Activated naive CD8-positive, alpha-beta T cell treated with anti-CD3 and anti-CD28 coated beads, Interleukin-2, amount 50 U/mL, for 16 hours (primary cell): ENCODE measurements around the gene ADCY9.

Source experiments
- DNase-seq: peaks from one replicate; pipeline ENCODE4 v3.0.0-alpha.2; 2020; ENCODE audit warnings: low read depth, low spot score

ADCY9 gene

GRCh38 chr16:4004206-4004605 is 112.0 kb downstream of the ADCY9 start:
- DNase-seq: no peak

GRCh38 chr16:4003576-4003975 is 112.7 kb downstream of the ADCY9 start:
- DNase-seq: no peak

- no peak for DNase-seq
These were observed 113.1 kb downstream of the ADCY9 start for GRCh38 chr16:4003166-4003565.

GRCh38 chr16:4002121-4002520 is 114.1 kb downstream of the ADCY9 start:
- DNase-seq: no peak

GRCh38 chr16:3999479-4000325 is 116.5 kb downstream of the ADCY9 start:
- no peak for DNase-seq

GRCh38 chr16:3998793-3999478 is 117.3 kb downstream of the ADCY9 start:
- DNase-seq: no peak

- no peak for DNase-seq
These were observed 118.9 kb downstream of the ADCY9 start for GRCh38 chr16:3997231-3997841.

- DNase-seq: no peak
These were observed 121.2 kb downstream of the ADCY9 start for GRCh38 chr16:3995001-3995400.

- no peak for DNase-seq
These were observed 123.0 kb downstream of the ADCY9 start for GRCh38 chr16:3993052-3993785.

GRCh38 chr16:3992297-3993051 is 123.8 kb downstream of the ADCY9 start:
- no peak for DNase-seq

- DNase-seq: no peak
These were observed 127.4 kb downstream of the ADCY9 start for GRCh38 chr16:3988824-3989223.

GRCh38 chr16:3988011-3988410 is 128.2 kb downstream of the ADCY9 start:
- no peak for DNase-seq

GRCh38 chr16:3987231-3987630 is 129.0 kb downstream of the ADCY9 start:
- DNase-seq: no peak

GRCh38 chr16:3986235-3986544 is 130.1 kb downstream of the ADCY9 start:
- DNase-seq: no peak

GRCh38 chr16:3984111-3985060 is 131.9 kb downstream of the ADCY9 start:
- DNase-seq: no peak

- DNase-seq: no peak
These were observed 133.1 kb downstream of the ADCY9 start for GRCh38 chr16:3983081-3983520.

GRCh38 chr16:3982216-3982615 is 134.0 kb downstream of the ADCY9 start:
- no peak for DNase-seq

- DNase-seq: no peak
These were observed 135.8 kb downstream of the ADCY9 start for GRCh38 chr16:3980253-3981111.

- no peak for DNase-seq
These were observed 136.7 kb downstream of the ADCY9 start for GRCh38 chr16:3979518-3979917.
